HG03064 (cell line): ENCODE results near the gene NAT10.

Source experiments
- ATAC-seq: cut with Tn5 transposase; IDR thresholded peaks from one replicate; pipeline ENCODE4 v1.9.1; 2021; ENCODE audit warnings: low read depth; ENCODE audit not compliant: unreplicated experiment

NAT10 gene

DNA sequence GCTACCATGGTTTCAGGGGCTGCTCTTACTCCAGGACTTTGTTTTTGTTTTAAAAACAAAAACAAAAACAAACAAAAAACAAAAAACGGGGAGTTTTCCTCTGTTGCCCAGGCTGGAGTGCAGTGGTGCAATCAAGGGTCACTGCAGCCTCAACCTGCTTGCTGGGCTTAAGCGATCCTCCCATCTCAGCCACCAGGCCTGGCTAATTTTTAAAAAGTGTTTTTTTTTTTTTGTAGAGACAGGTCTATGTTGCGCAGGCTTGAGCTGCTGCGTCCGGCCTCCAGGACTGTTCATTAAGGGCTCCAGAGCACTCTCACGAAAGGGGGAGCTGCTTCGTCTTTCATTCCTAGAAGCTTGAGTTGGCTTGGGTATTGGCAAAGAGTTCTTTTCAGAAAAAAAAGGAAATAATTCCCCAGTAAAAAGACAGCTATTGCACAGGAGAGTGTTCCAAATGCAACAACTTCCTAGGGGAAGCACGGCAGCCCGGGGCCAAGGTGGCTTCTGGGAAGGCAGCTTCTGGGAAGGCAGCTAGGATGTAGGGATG, 78.5 kb downstream of the NAT10 start:
- no peak for ATAC-seq

- ATAC-seq: no peak
Measured at GRCh38 chr11:34184505-34185015, 79.1 kb downstream of the NAT10 start.

- no peak for ATAC-seq
Measured at GRCh38 chr11:34185926-34186841, 80.8 kb downstream of the NAT10 start.

- ATAC-seq: no peak
Measured at GRCh38 chr11:34188181-34188580, 82.8 kb downstream of the NAT10 start.

- no peak for ATAC-seq
Measured at GRCh38 chr11:34189191-34189590, 83.8 kb downstream of the NAT10 start.

DNA sequence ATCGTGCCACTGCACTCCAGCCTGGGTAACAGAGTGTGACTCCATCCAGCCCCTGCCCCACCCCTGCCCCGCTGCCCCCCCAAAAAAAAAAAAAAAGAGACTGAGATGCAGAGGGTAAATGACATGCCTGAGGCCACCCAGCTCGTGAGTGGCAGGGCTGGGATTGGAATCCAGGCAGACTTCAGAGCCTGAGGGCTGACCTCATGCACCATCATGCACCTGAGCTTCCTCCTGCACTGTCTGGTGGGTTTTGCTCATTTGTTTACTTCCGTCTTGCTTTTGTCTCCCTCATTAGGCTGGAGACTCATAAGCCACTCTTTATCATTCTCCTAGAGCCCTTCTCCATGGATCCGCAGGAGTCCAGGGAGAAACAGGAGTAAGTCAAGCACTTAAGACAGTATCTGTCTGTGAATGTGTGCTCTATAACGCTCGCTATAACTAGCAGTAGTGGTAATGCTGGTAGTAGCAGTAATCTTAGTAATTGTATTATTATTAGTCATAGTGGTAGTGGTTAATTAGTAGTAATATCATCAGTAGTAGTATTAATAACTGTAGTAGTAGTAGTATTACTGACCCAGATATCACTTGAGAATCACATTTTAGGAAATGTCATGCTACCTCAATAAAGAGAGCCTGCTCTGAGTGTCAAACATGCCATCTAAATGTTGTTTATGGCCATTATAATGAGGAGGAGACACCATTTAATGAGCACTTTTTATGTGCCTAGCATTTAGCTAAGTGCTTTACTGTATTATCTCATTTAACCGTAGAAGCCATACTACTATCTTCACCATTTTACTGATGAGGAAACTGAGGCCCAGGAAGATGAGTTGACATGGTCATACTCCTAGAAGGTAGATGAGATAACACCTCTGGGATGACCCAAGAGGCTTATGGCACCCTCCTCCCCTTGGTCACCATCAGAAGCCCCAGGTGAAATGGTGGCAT, 85.0 kb downstream of the NAT10 start:
- ATAC-seq: no peak

- ATAC-seq: no peak
Measured at GRCh38 chr11:34191578-34191977, 86.1 kb downstream of the NAT10 start.

DNA sequence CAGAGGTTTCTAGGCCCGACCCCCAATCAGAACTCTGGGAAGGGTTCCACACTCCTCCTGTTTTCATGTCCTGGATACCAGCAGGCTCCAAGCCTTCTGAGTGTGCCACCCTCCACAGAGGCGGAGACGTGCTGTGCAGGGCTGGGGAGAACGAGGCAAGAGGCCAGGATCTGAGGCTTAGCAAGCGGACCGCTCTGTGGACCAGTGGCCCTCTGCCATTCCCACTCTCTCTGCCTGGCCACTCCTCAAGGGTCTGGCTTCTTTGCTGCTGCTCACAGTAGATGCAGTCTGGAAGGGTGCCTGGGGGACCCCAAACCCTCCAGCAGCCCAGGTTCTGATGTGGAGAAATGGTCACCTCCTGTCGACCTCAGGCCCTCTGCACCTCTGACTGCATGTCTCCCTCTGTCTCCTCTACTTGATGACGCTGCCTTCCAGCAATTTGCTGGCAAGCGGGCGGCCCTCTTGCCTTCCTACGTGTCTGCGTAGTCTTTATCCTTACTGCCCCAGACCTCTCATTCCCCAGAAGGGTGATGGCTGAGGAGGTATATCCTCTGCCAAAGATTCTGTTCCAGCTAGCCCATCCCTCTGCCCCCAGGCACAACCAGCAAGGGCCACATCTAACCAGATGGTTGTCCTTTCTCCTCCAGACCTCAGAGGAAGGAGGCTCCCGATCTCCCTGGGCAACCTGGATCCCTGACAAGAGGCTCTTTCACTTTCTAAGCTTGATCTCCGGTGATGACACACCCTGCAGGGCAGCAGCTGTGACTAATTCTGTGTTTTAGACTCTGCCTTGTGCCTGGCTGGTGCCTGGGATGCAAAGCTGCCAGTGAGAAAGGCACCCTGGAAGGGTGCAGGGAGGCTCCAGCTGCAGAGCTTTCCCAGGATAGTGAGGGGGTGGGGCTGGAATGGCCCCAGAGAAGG, 87.3 kb downstream of the NAT10 start:
- no peak for ATAC-seq

- ATAC-seq: no peak
Measured at GRCh38 chr11:34194576-34195335, 89.3 kb downstream of the NAT10 start.
